ENCODE data around the gene TDRD12.

DNA sequence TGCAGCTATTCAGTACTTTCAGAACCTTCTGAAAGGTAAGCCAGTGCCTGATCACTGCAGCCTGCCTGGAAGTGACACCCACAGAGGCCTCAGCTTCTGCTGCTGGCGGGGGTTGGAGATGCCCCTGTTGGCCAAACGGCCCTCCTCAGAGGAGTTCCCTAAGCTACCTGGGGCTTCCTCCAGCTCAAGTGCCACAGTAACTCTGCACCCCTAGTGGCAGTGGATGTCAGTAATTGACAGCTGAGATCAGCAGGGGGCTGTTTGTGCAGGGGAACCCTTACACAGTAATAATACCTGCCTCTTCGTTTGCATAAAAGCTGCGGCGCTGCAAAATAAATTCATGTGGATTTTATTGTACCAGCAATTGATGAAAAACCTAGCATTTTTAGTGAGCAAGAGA lies 28.9 kb downstream of the TDRD12 start:
- TF ChIP-seq, protein P1, sequence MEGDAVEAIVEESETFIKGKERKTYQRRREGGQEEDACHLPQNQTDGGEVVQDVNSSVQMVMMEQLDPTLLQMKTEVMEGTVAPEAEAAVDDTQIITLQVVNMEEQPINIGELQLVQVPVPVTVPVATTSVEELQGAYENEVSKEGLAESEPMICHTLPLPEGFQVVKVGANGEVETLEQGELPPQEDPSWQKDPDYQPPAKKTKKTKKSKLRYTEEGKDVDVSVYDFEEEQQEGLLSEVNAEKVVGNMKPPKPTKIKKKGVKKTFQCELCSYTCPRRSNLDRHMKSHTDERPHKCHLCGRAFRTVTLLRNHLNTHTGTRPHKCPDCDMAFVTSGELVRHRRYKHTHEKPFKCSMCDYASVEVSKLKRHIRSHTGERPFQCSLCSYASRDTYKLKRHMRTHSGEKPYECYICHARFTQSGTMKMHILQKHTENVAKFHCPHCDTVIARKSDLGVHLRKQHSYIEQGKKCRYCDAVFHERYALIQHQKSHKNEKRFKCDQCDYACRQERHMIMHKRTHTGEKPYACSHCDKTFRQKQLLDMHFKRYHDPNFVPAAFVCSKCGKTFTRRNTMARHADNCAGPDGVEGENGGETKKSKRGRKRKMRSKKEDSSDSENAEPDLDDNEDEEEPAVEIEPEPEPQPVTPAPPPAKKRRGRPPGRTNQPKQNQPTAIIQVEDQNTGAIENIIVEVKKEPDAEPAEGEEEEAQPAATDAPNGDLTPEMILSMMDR (IDR thresholded peaks at IDR 0.05): no peak
- no peak for TF ChIP-seq POLR2A (IDR thresholded peaks at IDR 0.05)

Measured in lower leg skin (tissue), 3 donors.